SK-MEL-5 (cell line): Measurements from ENCODE around the gene MYCL. TPM values are rescaled to one million over a fixed set of nuclear protein-coding genes. Genes with fewer than 3 reads are reported as not detected.

Experiments used
- DNase-seq: peaks from one replicate; pipeline ENCODE4 v3.0.0-alpha.2; 2016; ENCODE audit warnings: low read depth, low spot score
- in situ Hi-C: cut with HindIII; loops from 2 replicates; pipeline ENCODE4 v1.10.0; 2016; ENCODE audit warnings: low sequenced_read_pairs, high pct_unique_total_duplicates, low pct_unique_long_range_greater_than_20kb
- polyA plus RNA-seq, 2 experiments: library from polyadenylated mRNA; depleted of rRNA; stranded (reverse); fragments of >200 nt; gene quantifications; 2 replicates each; pipeline ENCODE4 v1.2.3, GENCODE V29; 2015
- total RNA-seq: library from RNA; depleted of rRNA; stranded (reverse); fragments of >200 nt; shearing (Covaris generic); gene quantifications from 2 replicates; pipeline ENCODE4 v1.2.3, GENCODE V29; 2014; rRNA removed

Gene MYCL
- total RNA-seq, result 4.1 and 5.1 TPM in 2 replicates
- polyA plus RNA-seq (2015; cell fraction: cytosol; rRNA removed), result 6.8 and 8.9 TPM in 2 replicates
- polyA plus RNA-seq (2015; cell fraction: nucleus; rRNA removed), result 3.3 and 4.0 TPM in 2 replicates

GRCh38 chr1:39901714-39902459 is at the start of gene MYCL:
Gene MYCL, minus strand, starts transcription at chr1:39901917. Its CDS starts 483 bp downstream, at chr1:39901434.
- in situ Hi-C loops, result no loop called here
- DNase-seq, result peak; percentile 81

GRCh38 chr1:39949891-39950290 is 48.2 kb upstream of the MYCL start:
- no peak for DNase-seq
- in situ Hi-C loops, result no loop called here

- no peak for DNase-seq
- in situ Hi-C loops, result no loop called here
These were observed 45.5 kb upstream of the MYCL start for GRCh38 chr1:39947260-39947659.

GRCh38 chr1:39946216-39946615 is 44.5 kb upstream of the MYCL start:
- in situ Hi-C loops, result no loop called here
- DNase-seq, result no peak

GRCh38 chr1:39944410-39945112 is 42.8 kb upstream of the MYCL start:
- no peak for DNase-seq
- in situ Hi-C loops, result no loop called here

- in situ Hi-C loops, result no loop called here
- no peak for DNase-seq
These were observed 42.0 kb upstream of the MYCL start for GRCh38 chr1:39943471-39944290.

GRCh38 chr1:39940980-39941871 is 39.5 kb upstream of the MYCL start:
- in situ Hi-C loops, result no loop called here
- no peak for DNase-seq

GRCh38 chr1:39940253-39940652 is 38.5 kb upstream of the MYCL start:
- no peak for DNase-seq
- in situ Hi-C loops, result no loop called here

GRCh38 chr1:39938856-39939255 is 37.1 kb upstream of the MYCL start:
- in situ Hi-C loops, result no loop called here
- DNase-seq, result no peak

- DNase-seq, result no peak
- in situ Hi-C loops, result no loop called here
These were observed 35.2 kb upstream of the MYCL start for GRCh38 chr1:39936724-39937491.

- peak; percentile 52 for DNase-seq
- in situ Hi-C loops, result no loop called here
These were observed 32.5 kb upstream of the MYCL start for GRCh38 chr1:39933956-39934941.

- in situ Hi-C loops, result no loop called here
These were observed 27.3 kb upstream of the MYCL start for GRCh38 chr1:39928809-39929587.

GRCh38 chr1:39927538-39927937 is 25.8 kb upstream of the MYCL start:
- in situ Hi-C loops, result no loop called here

More at GRCh38 chr1:39928809-39929587, 27.3 kb upstream of the MYCL start:
- DNase-seq, result no peak

GRCh38 chr1:39926820-39927219 is 25.1 kb upstream of the MYCL start:
- in situ Hi-C loops, result no loop called here
- DNase-seq, result no peak

More at GRCh38 chr1:39927538-39927937, 25.8 kb upstream of the MYCL start:
- DNase-seq, result no peak

- in situ Hi-C loops, result no loop called here
- no peak for DNase-seq
These were observed 24.7 kb upstream of the MYCL start for GRCh38 chr1:39926343-39926793.
